ENCODE results near the gene CEP104. TPM values are rescaled to one million over a fixed set of nuclear protein-coding genes. Genes with fewer than 3 reads are reported as not detected.
"Not testable (repeated sequence)": the region's sequence is repeated elsewhere in the genome, so short reads cannot be mapped to it uniquely, and the experiment has no call there.

Gene CEP104
- total RNA-seq, 1 donor from 2014 or later = 50.2 TPM

GRCh38 chr1:3825356-3825755 lies 31.7 kb downstream of the CEP104 start:
- no peak for DNase-seq (ENCODE audit: low spot score)

- no peak for DNase-seq (ENCODE audit: low spot score)
These were observed 32.4 kb downstream of the CEP104 start for GRCh38 chr1:3824650-3825049.

- no peak for DNase-seq (ENCODE audit: low spot score)
These were observed 34.6 kb downstream of the CEP104 start for GRCh38 chr1:3822421-3822820.

GRCh38 chr1:3821908-3822307 lies 35.1 kb downstream of the CEP104 start:
- no peak for DNase-seq (ENCODE audit: low spot score)

GRCh38 chr1:3821447-3821846 lies 35.6 kb downstream of the CEP104 start:
- no peak for DNase-seq (ENCODE audit: low spot score)

- no peak for DNase-seq (ENCODE audit: low spot score)
These were observed 36.0 kb downstream of the CEP104 start for GRCh38 chr1:3821004-3821403.

- DNase-seq (ENCODE audit: low spot score) = no peak
These were observed 36.7 kb downstream of the CEP104 start for GRCh38 chr1:3820316-3820715.

- no peak for DNase-seq (ENCODE audit: low spot score)
These were observed 37.2 kb downstream of the CEP104 start for GRCh38 chr1:3819771-3820200.

- DNase-seq (ENCODE audit: low spot score) = no peak
These were observed 39.0 kb downstream of the CEP104 start for GRCh38 chr1:3817821-3818597.

GRCh38 chr1:3817138-3817740 lies 39.8 kb downstream of the CEP104 start:
- DNase-seq (ENCODE audit: low spot score) = no peak

- no peak for DNase-seq (ENCODE audit: low spot score)
These were observed 40.5 kb downstream of the CEP104 start for GRCh38 chr1:3816331-3817137.

GRCh38 chr1:3814771-3815561 lies 42.0 kb downstream of the CEP104 start:
- no peak for DNase-seq (ENCODE audit: low spot score)

GRCh38 chr1:3814065-3814464 lies 42.9 kb downstream of the CEP104 start:
- DNase-seq (ENCODE audit: low spot score) = no peak

- no peak for DNase-seq (ENCODE audit: low spot score)
These were observed 45.5 kb downstream of the CEP104 start for GRCh38 chr1:3811595-3811911.

- not testable (repeated sequence) for DNase-seq (ENCODE audit: low spot score)
These were observed 46.8 kb downstream of the CEP104 start for GRCh38 chr1:3810149-3810761.

GRCh38 chr1:3809680-3810079 lies 47.3 kb downstream of the CEP104 start:
- DNase-seq (ENCODE audit: low spot score) = no peak

- no peak for DNase-seq (ENCODE audit: low spot score)
These were observed 49.2 kb downstream of the CEP104 start for GRCh38 chr1:3807769-3808168.

- no peak for DNase-seq (ENCODE audit: low spot score)
These were observed 52.0 kb downstream of the CEP104 start for GRCh38 chr1:3805038-3805437.

GRCh38 chr1:3804627-3804944 lies 52.4 kb downstream of the CEP104 start:
- DNase-seq (ENCODE audit: low spot score) = not testable (repeated sequence)

- no peak for DNase-seq (ENCODE audit: low spot score)
These were observed 52.9 kb downstream of the CEP104 start for GRCh38 chr1:3803905-3804626.

GRCh38 chr1:3800795-3801194 lies 56.2 kb downstream of the CEP104 start:
- DNase-seq (ENCODE audit: low spot score) = not testable (repeated sequence)

Measured in ureter (tissue), 1 donor.